HepG2 (cell line): Measurements from ENCODE around the gene LAMA5. TPM values are rescaled to one million over a fixed set of nuclear protein-coding genes. Genes with fewer than 3 reads are reported as not detected.

ENCODE experiments used
- ETV5 ChIP-seq: IDR thresholded peaks from 2 replicates; pipeline ENCODE4 v1.6.1; 2018; ENCODE audit warnings: missing biosample characterization, missing genetic modification reagents, inconsistent platforms, borderline replicate concordance
- HMG20B ChIP-seq: conservative IDR thresholded peaks from 2 replicates; pipeline ENCODE4 v1.6.1; 2016; ENCODE audit warnings: missing genetic modification reagents, missing compliant biosample characterization
- ZMYM3 ChIP-seq: sonication (generic); formaldehyde crosslinking; IDR thresholded peaks from 2 replicates; pipeline ENCODE4 v1.5.1; 2020; ENCODE audit warnings: mild to moderate bottlenecking, missing genetic modification reagents
- ZNF441 ChIP-seq: sonication (generic); formaldehyde crosslinking; IDR thresholded peaks from 2 replicates; pipeline ENCODE4 v1.7.0; 2021; ENCODE audit warnings: missing genetic modification reagents, borderline replicate concordance
- ZNF841 ChIP-seq: sonication (generic); formaldehyde crosslinking; IDR thresholded peaks from 2 replicates; pipeline ENCODE4 v1.8.1; 2023; ENCODE audit warnings: missing genetic modification reagents, borderline replicate concordance
- ZSCAN29 ChIP-seq: sonication (generic); formaldehyde crosslinking; conservative IDR thresholded peaks from 2 replicates; pipeline ENCODE4 v1.4.0; 2020; ENCODE audit warnings: mild to moderate bottlenecking, missing genetic modification reagents
- polyA plus RNA-seq, 8 experiments: library from polyadenylated mRNA; depleted of rRNA in 3 of 8; stranded (reverse) in 7 of 8; unstranded in 1 of 8; fragments of >200 nt; fragmentation: Illumina TruSeq in 4 of 8; extraction: Trizol in 4 of 8; gene quantifications; 2 replicates each; pipeline versions ENCODE4 v1.2.1 to v1.2.3, GENCODE V29; 2011 to 2016; ENCODE audit warnings: low read depth in 4 of 8, missing spikeins in 1 of 8, mixed read lengths in 1 of 8; ENCODE audit not compliant: insufficient read depth in 1 of 8
- total RNA-seq, 5 experiments: library from RNA; depleted of rRNA; stranded (reverse); fragments of >200 nt; fragmentation: Illumina TruSeq; extraction: Trizol; gene quantifications; 2 replicates each; pipeline ENCODE4 v1.2.3, GENCODE V29; 2016; ENCODE audit warnings: low read depth in 1 of 5
- TF ChIP-seq, protein P1 (sequence below): sonication (generic); formaldehyde crosslinking; IDR thresholded peaks from 2 replicates; pipeline ENCODE4 v1.8.0; 2022; ENCODE audit warnings: mild to moderate bottlenecking, missing genetic modification reagents, borderline replicate concordance
- TF ChIP-seq, protein P2 (sequence below), 2 experiments: sonication (generic) in 1 of 2; formaldehyde crosslinking in 1 of 2; IDR thresholded peaks; 2 replicates each; pipeline versions ENCODE4 v1.5.1 to v1.6.1; 2011 to 2020; ENCODE audit warnings: borderline replicate concordance in 1 of 2, low read depth in 1 of 2, low read length in 1 of 2, mild to moderate bottlenecking in 1 of 2, missing genetic modification reagents in 1 of 2, moderate library complexity in 1 of 2
- TF ChIP-seq, protein P3 (sequence below): sonication (generic); formaldehyde crosslinking; IDR thresholded peaks from 2 replicates; pipeline ENCODE4 v1.4.0; 2020; ENCODE audit warnings: missing genetic modification reagents, mild to moderate bottlenecking, borderline replicate concordance
- TF ChIP-seq, protein P4 (sequence below): sonication (generic); formaldehyde crosslinking; IDR thresholded peaks from 2 replicates; pipeline ENCODE4 v1.4.0; 2020; ENCODE audit warnings: missing genetic modification reagents
- TF ChIP-seq, protein P5 (sequence below): sonication (generic); formaldehyde crosslinking; IDR thresholded peaks from 2 replicates; pipeline ENCODE4 v1.5.0; 2020; ENCODE audit warnings: mild to moderate bottlenecking, low read depth, missing genetic modification reagents, borderline replicate concordance
- TF ChIP-seq, protein P6 (sequence below): sonication (generic); formaldehyde crosslinking; IDR thresholded peaks from 2 replicates; pipeline ENCODE4 v1.5.0; 2020; ENCODE audit warnings: missing genetic modification reagents

Gene LAMA5
- total and polyA plus RNA-seq, 2 of the 13 experiments (the other 11 are each of a cell fraction or from before 2014, with no cell fraction given), result 21.0 to 44.7 TPM

DNA sequence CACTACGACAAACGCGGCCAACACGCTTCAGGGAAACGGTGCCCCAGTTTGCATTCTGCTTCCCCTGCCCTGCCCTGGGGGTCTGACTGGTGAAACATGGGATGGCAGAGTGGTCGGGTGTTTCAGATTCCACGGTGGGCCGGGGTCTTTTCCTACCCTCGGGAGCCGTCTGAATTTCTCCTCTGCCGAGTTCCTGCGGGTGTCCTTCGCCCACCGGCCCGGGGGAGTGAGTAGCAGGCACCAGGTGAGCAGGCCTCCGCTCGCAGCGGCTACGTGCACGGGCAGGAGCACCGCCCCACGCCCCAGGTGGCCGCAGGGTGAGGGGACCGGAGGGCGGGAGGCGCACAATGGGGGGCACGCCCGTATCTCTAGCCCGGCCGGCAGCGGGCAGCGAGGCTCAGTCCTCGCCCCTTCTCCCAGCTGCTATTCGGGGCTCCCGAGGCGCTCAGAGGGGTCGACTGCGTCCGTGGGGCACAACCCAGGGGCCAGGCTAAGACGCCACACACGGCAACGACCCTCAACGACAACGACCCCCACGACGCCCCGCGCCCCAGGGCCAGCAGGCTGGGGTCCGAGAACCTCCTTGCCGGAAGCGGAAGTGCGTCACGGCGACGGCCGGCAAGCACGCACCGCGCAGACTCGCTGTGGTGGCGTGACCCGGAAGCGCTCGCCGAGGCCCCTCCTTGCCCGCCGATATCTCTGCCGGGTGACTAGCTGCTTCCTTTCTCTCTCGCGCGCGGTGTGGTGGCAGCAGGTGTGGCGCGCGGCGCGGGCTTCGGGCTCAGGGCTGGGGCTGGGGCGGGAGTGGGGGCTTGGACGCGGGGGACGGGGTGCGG lies 19.5 kb upstream of the LAMA5 start, which contains the start of gene RPS21 (continued):
- TF ChIP-seq, protein P1, sequence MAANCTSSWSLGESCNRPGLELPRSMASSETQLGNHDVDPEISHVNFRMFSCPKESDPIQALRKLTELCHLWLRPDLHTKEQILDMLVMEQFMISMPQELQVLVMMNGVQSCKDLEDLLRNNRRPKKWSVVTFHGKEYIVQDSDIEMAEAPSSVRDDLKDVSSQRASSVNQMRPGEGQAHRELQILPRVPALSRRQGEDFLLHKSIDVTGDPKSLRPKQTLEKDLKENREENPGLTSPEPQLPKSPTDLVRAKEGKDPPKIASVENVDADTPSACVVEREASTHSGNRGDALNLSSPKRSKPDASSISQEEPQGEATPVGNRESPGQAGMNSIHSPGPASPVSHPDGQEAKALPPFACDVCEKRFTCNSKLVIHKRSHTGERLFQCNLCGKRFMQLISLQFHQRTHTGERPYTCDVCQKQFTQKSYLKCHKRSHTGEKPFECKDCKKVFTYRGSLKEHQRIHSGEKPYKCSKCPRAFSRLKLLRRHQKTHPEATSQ, result no peak
- TF ChIP-seq ZNF441 (CRISPR knock-in tag) (no peak), ETV5 (CRISPR knock-in tag) (peak; percentile 91), ZMYM3 (CRISPR knock-in tag) (no peak), ZSCAN29 (0 out of 2 replicates have a peak, but pooled peaks have one; percentile 20), ZNF841 (CRISPR knock-in tag) (no peak), HMG20B (CRISPR knock-in tag) (peak; percentile 29; the same call in 1 of the 2 replicates)
- TF ChIP-seq, protein P2, sequence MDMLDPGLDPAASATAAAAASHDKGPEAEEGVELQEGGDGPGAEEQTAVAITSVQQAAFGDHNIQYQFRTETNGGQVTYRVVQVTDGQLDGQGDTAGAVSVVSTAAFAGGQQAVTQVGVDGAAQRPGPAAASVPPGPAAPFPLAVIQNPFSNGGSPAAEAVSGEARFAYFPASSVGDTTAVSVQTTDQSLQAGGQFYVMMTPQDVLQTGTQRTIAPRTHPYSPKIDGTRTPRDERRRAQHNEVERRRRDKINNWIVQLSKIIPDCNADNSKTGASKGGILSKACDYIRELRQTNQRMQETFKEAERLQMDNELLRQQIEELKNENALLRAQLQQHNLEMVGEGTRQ (IDR thresholded peaks at IDR 0.05; ENCODE audit: low read depth, low read length), result no peak
- TF ChIP-seq, protein P2 (CRISPR knock-in tag; IDR thresholded peaks at IDR 0.05; ENCODE audit: borderline replicate concordance), result 0 out of 2 replicates have a peak, but pooled peaks have one; percentile 42
- TF ChIP-seq, protein P3, sequence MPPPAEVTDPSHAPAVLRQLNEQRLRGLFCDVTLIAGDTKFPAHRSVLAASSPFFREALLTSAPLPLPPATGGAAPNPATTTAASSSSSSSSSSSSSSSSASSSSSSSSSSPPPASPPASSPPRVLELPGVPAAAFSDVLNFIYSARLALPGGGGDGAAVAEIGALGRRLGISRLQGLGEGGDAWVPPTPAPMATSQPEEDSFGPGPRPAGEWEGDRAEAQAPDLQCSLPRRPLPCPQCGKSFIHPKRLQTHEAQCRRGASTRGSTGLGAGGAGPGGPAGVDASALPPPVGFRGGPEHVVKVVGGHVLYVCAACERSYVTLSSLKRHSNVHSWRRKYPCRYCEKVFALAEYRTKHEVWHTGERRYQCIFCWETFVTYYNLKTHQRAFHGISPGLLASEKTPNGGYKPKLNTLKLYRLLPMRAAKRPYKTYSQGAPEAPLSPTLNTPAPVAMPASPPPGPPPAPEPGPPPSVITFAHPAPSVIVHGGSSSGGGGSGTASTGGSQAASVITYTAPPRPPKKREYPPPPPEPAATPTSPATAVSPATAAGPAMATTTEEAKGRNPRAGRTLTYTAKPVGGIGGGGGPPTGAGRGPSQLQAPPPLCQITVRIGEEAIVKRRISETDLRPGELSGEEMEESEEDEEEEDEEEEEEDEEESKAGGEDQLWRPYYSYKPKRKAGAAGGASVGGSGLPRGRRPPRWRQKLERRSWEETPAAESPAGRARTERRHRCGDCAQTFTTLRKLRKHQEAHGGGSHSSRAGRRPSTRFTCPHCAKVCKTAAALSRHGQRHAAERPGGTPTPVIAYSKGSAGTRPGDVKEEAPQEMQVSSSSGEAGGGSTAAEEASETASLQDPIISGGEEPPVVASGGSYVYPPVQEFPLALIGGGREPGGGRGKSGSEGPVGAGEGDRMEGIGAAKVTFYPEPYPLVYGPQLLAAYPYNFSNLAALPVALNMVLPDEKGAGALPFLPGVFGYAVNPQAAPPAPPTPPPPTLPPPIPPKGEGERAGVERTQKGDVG (CRISPR knock-in tag), result peak; percentile 79; the same call in 1 of the 2 replicates
- TF ChIP-seq, protein P4, sequence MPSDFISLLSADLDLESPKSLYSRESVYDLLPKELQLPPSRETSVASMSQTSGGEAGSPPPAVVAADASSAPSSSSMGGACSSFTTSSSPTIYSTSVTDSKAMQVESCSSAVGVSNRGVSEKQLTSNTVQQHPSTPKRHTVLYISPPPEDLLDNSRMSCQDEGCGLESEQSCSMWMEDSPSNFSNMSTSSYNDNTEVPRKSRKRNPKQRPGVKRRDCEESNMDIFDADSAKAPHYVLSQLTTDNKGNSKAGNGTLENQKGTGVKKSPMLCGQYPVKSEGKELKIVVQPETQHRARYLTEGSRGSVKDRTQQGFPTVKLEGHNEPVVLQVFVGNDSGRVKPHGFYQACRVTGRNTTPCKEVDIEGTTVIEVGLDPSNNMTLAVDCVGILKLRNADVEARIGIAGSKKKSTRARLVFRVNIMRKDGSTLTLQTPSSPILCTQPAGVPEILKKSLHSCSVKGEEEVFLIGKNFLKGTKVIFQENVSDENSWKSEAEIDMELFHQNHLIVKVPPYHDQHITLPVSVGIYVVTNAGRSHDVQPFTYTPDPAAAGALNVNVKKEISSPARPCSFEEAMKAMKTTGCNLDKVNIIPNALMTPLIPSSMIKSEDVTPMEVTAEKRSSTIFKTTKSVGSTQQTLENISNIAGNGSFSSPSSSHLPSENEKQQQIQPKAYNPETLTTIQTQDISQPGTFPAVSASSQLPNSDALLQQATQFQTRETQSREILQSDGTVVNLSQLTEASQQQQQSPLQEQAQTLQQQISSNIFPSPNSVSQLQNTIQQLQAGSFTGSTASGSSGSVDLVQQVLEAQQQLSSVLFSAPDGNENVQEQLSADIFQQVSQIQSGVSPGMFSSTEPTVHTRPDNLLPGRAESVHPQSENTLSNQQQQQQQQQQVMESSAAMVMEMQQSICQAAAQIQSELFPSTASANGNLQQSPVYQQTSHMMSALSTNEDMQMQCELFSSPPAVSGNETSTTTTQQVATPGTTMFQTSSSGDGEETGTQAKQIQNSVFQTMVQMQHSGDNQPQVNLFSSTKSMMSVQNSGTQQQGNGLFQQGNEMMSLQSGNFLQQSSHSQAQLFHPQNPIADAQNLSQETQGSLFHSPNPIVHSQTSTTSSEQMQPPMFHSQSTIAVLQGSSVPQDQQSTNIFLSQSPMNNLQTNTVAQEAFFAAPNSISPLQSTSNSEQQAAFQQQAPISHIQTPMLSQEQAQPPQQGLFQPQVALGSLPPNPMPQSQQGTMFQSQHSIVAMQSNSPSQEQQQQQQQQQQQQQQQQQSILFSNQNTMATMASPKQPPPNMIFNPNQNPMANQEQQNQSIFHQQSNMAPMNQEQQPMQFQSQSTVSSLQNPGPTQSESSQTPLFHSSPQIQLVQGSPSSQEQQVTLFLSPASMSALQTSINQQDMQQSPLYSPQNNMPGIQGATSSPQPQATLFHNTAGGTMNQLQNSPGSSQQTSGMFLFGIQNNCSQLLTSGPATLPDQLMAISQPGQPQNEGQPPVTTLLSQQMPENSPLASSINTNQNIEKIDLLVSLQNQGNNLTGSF (CRISPR knock-in tag), result peak; percentile 33
- TF ChIP-seq, protein P5, sequence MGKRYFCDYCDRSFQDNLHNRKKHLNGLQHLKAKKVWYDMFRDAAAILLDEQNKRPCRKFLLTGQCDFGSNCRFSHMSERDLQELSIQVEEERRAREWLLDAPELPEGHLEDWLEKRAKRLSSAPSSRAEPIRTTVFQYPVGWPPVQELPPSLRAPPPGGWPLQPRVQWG, result no peak
- TF ChIP-seq, protein P6, sequence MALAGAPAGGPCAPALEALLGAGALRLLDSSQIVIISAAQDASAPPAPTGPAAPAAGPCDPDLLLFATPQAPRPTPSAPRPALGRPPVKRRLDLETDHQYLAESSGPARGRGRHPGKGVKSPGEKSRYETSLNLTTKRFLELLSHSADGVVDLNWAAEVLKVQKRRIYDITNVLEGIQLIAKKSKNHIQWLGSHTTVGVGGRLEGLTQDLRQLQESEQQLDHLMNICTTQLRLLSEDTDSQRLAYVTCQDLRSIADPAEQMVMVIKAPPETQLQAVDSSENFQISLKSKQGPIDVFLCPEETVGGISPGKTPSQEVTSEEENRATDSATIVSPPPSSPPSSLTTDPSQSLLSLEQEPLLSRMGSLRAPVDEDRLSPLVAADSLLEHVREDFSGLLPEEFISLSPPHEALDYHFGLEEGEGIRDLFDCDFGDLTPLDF, result peak; percentile 81
